Mesothelial cell of epicardium (in vitro differentiated cells): Measurements from ENCODE around the gene CTNNA1. TPM values are rescaled to one million over a fixed set of nuclear protein-coding genes. Genes with fewer than 3 reads are reported as not detected.

Experiments used
- DNase-seq, 2 experiments: peaks; one replicate each; pipeline ENCODE4 v3.0.0; 2021; ENCODE audit warnings: low spot score in 2 of 2; ENCODE audit not compliant: unreplicated experiment in 2 of 2
- H3K27ac Mint-ChIP-seq: 2 replicates; pipeline ENCODE4 v1.8.0; 2021; ENCODE audit warnings: mixed read lengths
- H3K27me3 Mint-ChIP-seq: 2 replicates; pipeline ENCODE4 v1.8.0; 2021; ENCODE audit warnings: low read depth, mixed read lengths
- H3K36me3 Mint-ChIP-seq: 2 replicates; pipeline ENCODE4 v1.8.0; 2021; ENCODE audit warnings: mixed read lengths
- H3K4me1 Mint-ChIP-seq: 2 replicates; pipeline ENCODE4 v1.8.0; 2021; ENCODE audit warnings: mixed read lengths
- H3K4me3 Mint-ChIP-seq: 2 replicates; pipeline ENCODE4 v1.8.0; 2021; ENCODE audit warnings: mild to moderate bottlenecking, moderate library complexity, mixed read lengths
- H3K9me3 Mint-ChIP-seq: 2 replicates; pipeline ENCODE4 v1.8.0; 2021; ENCODE audit warnings: mixed read lengths
- CTCF ChIP-seq: fragments of 200-600 bp; sonication (generic); IDR thresholded peaks from one replicate; pipeline ENCODE4 v1.5.0; 2021; ENCODE audit warnings: antibody characterized with exemption; ENCODE audit not compliant: unreplicated experiment
- total RNA-seq: library from RNA; stranded (reverse); gene quantifications from 3 replicates; pipeline ENCODE4 v1.2.1, GENCODE V29; 2021

Gene CTNNA1
- total RNA-seq, 1 donor from 2014 or later = 427 TPM

GRCh38 chr5:138930371-138931097 is 177.3 kb downstream of the CTNNA1 start:
- Mint-ChIP-seq H3K36me3 (peaks cover 61% of the 10 kb centered on the region), H3K4me1 (no peaks in the 10 kb centered on the region), H3K4me3 (no peak overlapping the region), H3K27ac (no peak overlapping the region), H3K27me3 (no peaks in the 10 kb centered on the region), H3K9me3 (no peaks in the 10 kb centered on the region)
- no peak for DNase-seq
- TF ChIP-seq CTCF = no peak

- no peak for DNase-seq
- Mint-ChIP-seq H3K4me1 (no peaks in the 10 kb centered on the region), H3K9me3 (no peaks in the 10 kb centered on the region), H3K4me3 (no peak overlapping the region), H3K36me3 (peaks cover 53% of the 10 kb centered on the region), H3K27me3 (no peaks in the 10 kb centered on the region), H3K27ac (no peak overlapping the region)
- no peak for TF ChIP-seq CTCF
Observed at GRCh38 chr5:138932171-138932810, 179.1 kb downstream of the CTNNA1 start.

- no peaks in the 10 kb centered on the region for H3K4me1 Mint-ChIP-seq
- no peak for TF ChIP-seq CTCF
- DNase-seq = no peak
- no peaks in the 10 kb centered on the region for H3K27me3 Mint-ChIP-seq
- H3K36me3 Mint-ChIP-seq = peaks cover 50% of the 10 kb centered on the region
- peak overlapping the region; percentile 75 for H3K27ac Mint-ChIP-seq
- H3K4me3 Mint-ChIP-seq = no peak overlapping the region
- no peaks in the 10 kb centered on the region for H3K9me3 Mint-ChIP-seq
Observed at GRCh38 chr5:138933522-138934290, 180.5 kb downstream of the CTNNA1 start.

GRCh38 chr5:138934971-138935370 is 181.7 kb downstream of the CTNNA1 start:
- Mint-ChIP-seq H3K27ac (no peak overlapping the region), H3K36me3 (peaks cover 45% of the 10 kb centered on the region), H3K4me1 (no peaks in the 10 kb centered on the region), H3K4me3 (no peak overlapping the region), H3K27me3 (no peaks in the 10 kb centered on the region), H3K9me3 (no peaks in the 10 kb centered on the region)
- DNase-seq = no peak
- no peak for TF ChIP-seq CTCF

GRCh38 chr5:138935466-138935865 is 182.2 kb downstream of the CTNNA1 start:
- no peak for TF ChIP-seq CTCF
- no peak overlapping the region for H3K27ac Mint-ChIP-seq
- no peak overlapping the region for H3K4me3 Mint-ChIP-seq
- no peaks in the 10 kb centered on the region for H3K4me1 Mint-ChIP-seq
- DNase-seq = no peak
- H3K27me3 Mint-ChIP-seq = no peaks in the 10 kb centered on the region
- no peaks in the 10 kb centered on the region for H3K9me3 Mint-ChIP-seq
- H3K36me3 Mint-ChIP-seq = peaks cover 43% of the 10 kb centered on the region
